Mesendoderm (in vitro differentiated cells): Measurements from ENCODE around the gene DIAPH3.

Experiments
- DNase-seq: peaks from one replicate; pipeline ENCODE4 v3.0.0; 2013
- H2AK5ac ChIP-seq: 2 replicates; pipeline ENCODE4 v1.6.1; 2013; ENCODE audit warnings: low read length, inconsistent platforms
- H2BK120ac ChIP-seq: 2 replicates; pipeline ENCODE4 v1.6.1; 2013; ENCODE audit warnings: low read depth, mild to moderate bottlenecking, low read length, moderate library complexity, mixed read lengths
- H2BK15ac ChIP-seq: replicated peaks from 2 replicates; pipeline ENCODE4 v1.6.1; 2013; ENCODE audit warnings: low read depth, mild to moderate bottlenecking, moderate library complexity
- H2BK5ac ChIP-seq: 2 replicates; pipeline ENCODE4 v1.6.1; 2013; ENCODE audit warnings: low read length, inconsistent platforms
- H3K18ac ChIP-seq: 2 replicates; pipeline ENCODE4 v1.6.1; 2013; ENCODE audit warnings: mild to moderate bottlenecking, low read length, mixed read lengths
- H3K23ac ChIP-seq: one replicate; pipeline ENCODE4 v1.6.1; 2013; ENCODE audit warnings: low read length
- H3K27ac ChIP-seq: 2 replicates; pipeline ENCODE4 v1.5.1; 2013; ENCODE audit warnings: low read depth, mild to moderate bottlenecking, inconsistent platforms, low read length, moderate library complexity
- H3K27me3 ChIP-seq: 2 replicates; pipeline ENCODE4 v1.6.1; 2013; ENCODE audit warnings: low read length, control low read depth, mild to moderate bottlenecking, inconsistent platforms; ENCODE audit not compliant: insufficient read depth, poor library complexity
- H3K36me3 ChIP-seq: 2 replicates; pipeline ENCODE4 v1.6.1; 2013; ENCODE audit warnings: low read length, inconsistent platforms; ENCODE audit not compliant: control insufficient read depth, insufficient read depth
- H3K4ac ChIP-seq: one replicate; pipeline ENCODE4 v1.6.1; 2013; ENCODE audit warnings: low read depth, mild to moderate bottlenecking, low read length, moderate library complexity
- H3K4me1 ChIP-seq: 2 replicates; pipeline ENCODE4 v1.6.1; 2013; ENCODE audit warnings: low read depth, low read length, inconsistent platforms; ENCODE audit not compliant: control insufficient read depth
- H3K4me2 ChIP-seq: 2 replicates; pipeline ENCODE4 v1.6.1; 2013; ENCODE audit warnings: low read length
- H3K4me3 ChIP-seq: 2 replicates; pipeline ENCODE4 v1.5.1; 2013; ENCODE audit warnings: mild to moderate bottlenecking, low read length
- H3K56ac ChIP-seq: one replicate; pipeline ENCODE4 v1.6.1; 2013; ENCODE audit warnings: low read length
- H3K79me1 ChIP-seq: 2 replicates; pipeline ENCODE4 v1.6.1; 2013; ENCODE audit warnings: low read length, inconsistent platforms
- H3K79me2 ChIP-seq: 2 replicates; pipeline ENCODE4 v1.6.1; 2013; ENCODE audit warnings: mild to moderate bottlenecking, low read length; ENCODE audit not compliant: control insufficient read depth, insufficient read depth
- H3K9ac ChIP-seq: 2 replicates; pipeline ENCODE4 v1.6.1; 2013; ENCODE audit warnings: low read length, inconsistent platforms
- H4K5ac ChIP-seq: one replicate; pipeline ENCODE4 v1.6.1; 2013; ENCODE audit warnings: low read length
- H4K8ac ChIP-seq: one replicate; pipeline ENCODE4 v1.6.1; 2013; ENCODE audit warnings: low read depth, mild to moderate bottlenecking, control low read depth, low read length, moderate library complexity
- WGBS: extraction: QIAGEN DNeasy Blood & Tissue Kit; methylation state at CpG from one replicate; pipeline ENCODE4 v1.1.7; 2013; ENCODE audit warnings: low lambda C conversion rate, missing lambda C conversion rate; ENCODE audit not compliant: insufficient coverage; ENCODE audit errors: extremely low coverage; 5-methylcytosine and 5-hydroxymethylcytosine counted together

The DIAPH3 gene

DNA sequence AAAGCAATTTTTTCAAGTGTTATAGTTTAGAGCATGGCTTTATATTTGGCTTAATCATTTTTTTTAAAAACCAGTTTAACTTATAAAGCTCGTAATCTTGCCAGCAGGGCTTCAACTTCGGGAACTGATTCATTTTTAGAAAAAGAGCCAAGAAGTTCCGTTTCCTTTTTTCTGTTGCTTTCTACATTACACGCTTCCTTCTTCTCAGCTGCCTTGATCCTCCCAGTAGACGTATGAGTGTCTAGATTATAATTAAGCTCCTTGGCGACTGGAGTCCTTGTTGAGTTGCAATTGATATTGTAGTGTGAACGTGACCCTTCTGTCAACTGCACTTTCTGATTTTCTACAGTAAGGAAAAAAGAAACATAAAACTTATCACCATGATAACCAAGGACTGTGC, 497.2 kb downstream of the DIAPH3 start:
- no peaks in the 10 kb centered on the region for H3K79me1 ChIP-seq
- no peaks in the 10 kb centered on the region for H3K27me3 ChIP-seq
- H3K56ac ChIP-seq = no peak overlapping the region
- H3K4me1 ChIP-seq = no peaks in the 10 kb centered on the region
- no peak overlapping the region for H3K9ac ChIP-seq
- no peaks in the 10 kb centered on the region for H3K36me3 ChIP-seq
- no peak overlapping the region for H3K18ac ChIP-seq
- H2BK15ac ChIP-seq = no peak overlapping the region
- no peak overlapping the region for H3K27ac ChIP-seq
- no peak overlapping the region for H4K8ac ChIP-seq
- no peak overlapping the region for H3K4ac ChIP-seq
- no peak overlapping the region for H3K4me3 ChIP-seq
- H3K79me2 ChIP-seq = no peaks in the 10 kb centered on the region
- no peak overlapping the region for H2AK5ac ChIP-seq
- H3K23ac ChIP-seq = no peak overlapping the region
- no peak overlapping the region for H4K5ac ChIP-seq
- no peak for DNase-seq
- no CpG with 5 or more reads among the region's 7 CpGs for WGBS
- H2BK120ac ChIP-seq = no peak overlapping the region
- no peak overlapping the region for H2BK5ac ChIP-seq
- no peak overlapping the region for H3K4me2 ChIP-seq

DNA sequence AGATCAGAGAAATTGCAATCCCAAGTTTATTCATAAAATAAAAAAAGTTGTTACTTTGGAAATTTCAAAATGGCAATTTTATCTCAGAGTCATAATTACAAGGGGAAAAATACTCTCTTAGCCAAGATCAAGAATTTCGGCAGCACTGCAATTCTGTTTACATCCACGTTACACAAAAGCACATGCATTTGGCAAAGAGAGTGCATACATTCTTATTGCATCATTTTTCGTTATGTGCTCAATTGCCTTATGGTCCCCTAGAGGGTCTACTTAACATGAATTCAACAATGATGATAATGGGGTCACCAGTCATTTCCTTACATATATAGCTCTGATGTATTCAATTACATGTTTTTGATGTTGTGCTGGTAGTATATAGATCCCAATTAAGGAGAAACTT, 498.0 kb downstream of the DIAPH3 start:
- Histone ChIP-seq H4K8ac (no peak overlapping the region), H2AK5ac (no peak overlapping the region), H2BK120ac (no peak overlapping the region), H3K36me3 (no peaks in the 10 kb centered on the region), H3K27me3 (no peaks in the 10 kb centered on the region), H3K4me2 (no peak overlapping the region), H3K18ac (no peak overlapping the region), H3K4ac (no peak overlapping the region), H3K4me1 (no peaks in the 10 kb centered on the region), H3K9ac (no peak overlapping the region), H4K5ac (no peak overlapping the region), H3K79me2 (no peaks in the 10 kb centered on the region), H3K27ac (no peak overlapping the region), H2BK5ac (no peak overlapping the region), H3K56ac (no peak overlapping the region), H3K4me3 (no peak overlapping the region), H3K23ac (no peak overlapping the region), H3K79me1 (no peaks in the 10 kb centered on the region), H2BK15ac (no peak overlapping the region)
- no CpG with 5 or more reads among the region's 3 CpGs for WGBS
- no peak for DNase-seq

DNA sequence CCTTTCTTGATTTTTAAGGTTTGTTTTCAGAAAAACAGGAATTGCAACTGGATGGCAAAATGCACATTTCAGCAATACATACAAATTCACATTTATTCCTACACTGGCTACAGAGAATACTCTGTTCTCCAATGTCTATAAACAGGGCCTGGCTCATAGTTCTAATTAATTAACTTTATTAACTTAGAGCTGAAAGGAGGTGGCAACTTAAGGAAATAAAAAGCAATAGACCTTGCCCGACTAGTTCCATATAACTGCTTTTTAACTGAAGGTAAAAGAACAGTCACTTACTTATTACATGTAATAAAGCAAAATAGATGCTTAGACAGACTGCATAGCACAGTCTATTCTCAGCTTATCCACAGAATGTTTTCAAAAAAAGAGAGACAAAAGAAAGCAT, 498.5 kb downstream of the DIAPH3 start:
- Histone ChIP-seq H3K4me2 (no peak overlapping the region), H3K36me3 (no peaks in the 10 kb centered on the region), H2AK5ac (no peak overlapping the region), H3K56ac (no peak overlapping the region), H2BK120ac (no peak overlapping the region), H4K8ac (no peak overlapping the region), H3K27ac (no peak overlapping the region), H3K18ac (no peak overlapping the region), H4K5ac (no peak overlapping the region), H3K79me1 (no peaks in the 10 kb centered on the region), H3K23ac (no peak overlapping the region), H3K4me1 (no peaks in the 10 kb centered on the region), H3K4ac (no peak overlapping the region), H2BK15ac (no peak overlapping the region), H3K79me2 (no peaks in the 10 kb centered on the region), H3K27me3 (no peaks in the 10 kb centered on the region), H3K9ac (no peak overlapping the region), H2BK5ac (no peak overlapping the region), H3K4me3 (no peak overlapping the region)
- no CpG with 5 or more reads among the region's 1 CpG for WGBS
- no peak for DNase-seq

DNA sequence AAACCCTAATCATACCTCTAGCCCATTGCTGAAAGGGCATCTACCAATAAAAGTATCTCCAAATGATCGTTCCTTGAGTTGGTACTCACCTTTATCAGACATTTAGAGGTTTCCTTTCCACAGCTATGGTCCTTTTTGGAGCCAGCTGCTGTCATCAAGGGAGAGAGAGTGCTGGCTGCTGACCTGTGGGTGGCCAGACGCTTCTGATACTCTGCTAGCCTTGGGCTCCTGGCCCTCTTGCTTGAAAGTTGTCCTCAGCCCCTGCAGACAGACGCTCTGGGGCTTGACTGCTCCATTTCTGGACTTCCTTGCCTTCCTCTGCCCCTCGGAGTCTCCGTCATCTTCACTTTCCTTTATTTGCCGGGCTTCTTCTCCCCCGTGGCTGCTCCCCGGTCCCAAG, 499.1 kb downstream of the DIAPH3 start:
- Histone ChIP-seq H3K79me2 (no peaks in the 10 kb centered on the region), H3K27ac (no peak overlapping the region)

DNA sequence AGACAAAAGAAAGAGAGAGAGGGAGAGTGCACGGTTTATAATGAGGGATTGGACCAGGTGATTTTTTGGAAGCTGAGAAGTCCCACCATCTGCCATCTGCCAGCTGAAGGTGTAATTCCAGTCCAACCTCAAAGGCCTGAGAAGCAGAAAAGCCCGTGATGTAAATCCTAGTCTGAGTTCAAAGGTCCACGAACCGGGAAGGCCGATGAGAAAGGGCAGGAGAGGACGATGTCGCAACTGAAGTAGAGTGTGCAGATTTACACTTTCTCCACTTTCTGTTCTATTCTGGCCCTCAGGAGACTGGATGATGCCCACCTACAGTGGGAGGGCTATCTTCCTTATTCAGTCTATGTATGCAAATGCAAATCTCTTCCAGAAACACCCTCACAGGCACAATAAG, 500.0 kb downstream of the DIAPH3 start:
- no CpG with 5 or more reads among the region's 7 CpGs for WGBS
- H4K5ac ChIP-seq = no peak overlapping the region

More for the DNA sequence above, 499.1 kb downstream of the DIAPH3 start:
- Histone ChIP-seq H3K56ac (no peak overlapping the region), H3K4ac (no peak overlapping the region), H2BK120ac (no peak overlapping the region), H3K27me3 (no peaks in the 10 kb centered on the region), H4K8ac (no peak overlapping the region), H3K4me1 (no peaks in the 10 kb centered on the region), H2BK15ac (no peak overlapping the region), H3K79me1 (no peaks in the 10 kb centered on the region), H3K23ac (no peak overlapping the region), H3K9ac (no peak overlapping the region), H3K18ac (no peak overlapping the region), H4K5ac (no peak overlapping the region), H3K4me3 (no peak overlapping the region), H3K4me2 (no peak overlapping the region), H3K36me3 (no peaks in the 10 kb centered on the region), H2BK5ac (no peak overlapping the region), H2AK5ac (no peak overlapping the region)
- WGBS = no CpG with 5 or more reads among the region's 8 CpGs
- no peak for DNase-seq

DNA sequence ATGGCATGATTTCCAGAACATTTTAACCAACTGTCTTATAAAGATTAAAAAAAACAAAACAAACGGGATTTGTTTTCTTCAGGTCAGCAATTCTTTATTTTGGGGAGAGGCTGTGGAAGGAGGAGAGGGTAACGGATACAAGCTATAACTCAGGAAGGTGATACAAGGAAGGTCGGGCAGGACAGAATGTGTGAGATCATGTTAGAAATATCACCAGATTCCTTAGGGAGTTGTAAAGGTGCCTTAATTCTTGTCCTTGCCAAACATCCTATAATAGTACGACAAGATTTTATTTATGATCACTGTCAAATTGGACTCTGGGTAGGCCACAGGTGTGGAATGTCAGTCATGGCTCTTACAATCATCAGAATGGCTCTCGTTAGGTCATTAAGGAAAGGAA, 503.1 kb downstream of the DIAPH3 start:
- no peak overlapping the region for H2BK5ac ChIP-seq
- H3K27me3 ChIP-seq = no peaks in the 10 kb centered on the region
- H3K27ac ChIP-seq = no peak overlapping the region
- H4K8ac ChIP-seq = no peak overlapping the region
- no peaks in the 10 kb centered on the region for H3K79me1 ChIP-seq
- no peak overlapping the region for H3K56ac ChIP-seq
- no peak overlapping the region for H4K5ac ChIP-seq
- no peaks in the 10 kb centered on the region for H3K36me3 ChIP-seq
- no peak for DNase-seq
- H3K4me2 ChIP-seq = no peak overlapping the region
- H3K4me3 ChIP-seq = no peak overlapping the region
- no peak overlapping the region for H3K23ac ChIP-seq
- H3K79me2 ChIP-seq = no peaks in the 10 kb centered on the region
- H2AK5ac ChIP-seq = no peak overlapping the region
- no peaks in the 10 kb centered on the region for H3K4me1 ChIP-seq
- H2BK120ac ChIP-seq = no peak overlapping the region
- no peak overlapping the region for H3K9ac ChIP-seq
- no CpG with 5 or more reads among the region's 5 CpGs for WGBS
- no peak overlapping the region for H3K4ac ChIP-seq
- H3K18ac ChIP-seq = no peak overlapping the region
- no peak overlapping the region for H2BK15ac ChIP-seq

More for the DNA sequence above, 500.0 kb downstream of the DIAPH3 start:
- no peak overlapping the region for H2BK5ac ChIP-seq
- H4K8ac ChIP-seq = no peak overlapping the region
- H2AK5ac ChIP-seq = no peak overlapping the region
- H3K4me2 ChIP-seq = no peak overlapping the region
- H3K79me2 ChIP-seq = no peaks in the 10 kb centered on the region
- no peaks in the 10 kb centered on the region for H3K27me3 ChIP-seq
- H3K36me3 ChIP-seq = no peaks in the 10 kb centered on the region
- H2BK15ac ChIP-seq = no peak overlapping the region
- H3K27ac ChIP-seq = no peak overlapping the region
- H3K4me1 ChIP-seq = no peaks in the 10 kb centered on the region
- H3K4ac ChIP-seq = no peak overlapping the region
- no peak overlapping the region for H3K9ac ChIP-seq
- H3K18ac ChIP-seq = no peak overlapping the region
- no peak for DNase-seq
- H3K56ac ChIP-seq = no peak overlapping the region
- no peak overlapping the region for H2BK120ac ChIP-seq
- H3K79me1 ChIP-seq = no peaks in the 10 kb centered on the region
- no peak overlapping the region for H3K4me3 ChIP-seq
- no peak overlapping the region for H3K23ac ChIP-seq
